T1000 (cell line): Measurements from ENCODE around the gene ELP5.

Source experiments
- DNase-seq: peaks from one replicate; lab custom pipeline; 2025; ENCODE audit warnings: mixed read lengths; lab: John Stamatoyannopoulos, UW

The ELP5 gene

GRCh38 chr17:7285679-7286078 is 33.7 kb downstream of the ELP5 start:
- no peak for DNase-seq

- no peak for DNase-seq
These were observed 37.4 kb downstream of the ELP5 start for GRCh38 chr17:7289256-7290032.

GRCh38 chr17:7290166-7290565 is 38.2 kb downstream of the ELP5 start:
- DNase-seq = no peak

- no peak for DNase-seq
These were observed 38.7 kb downstream of the ELP5 start for GRCh38 chr17:7290685-7291084.

GRCh38 chr17:7292194-7292593 is 40.2 kb downstream of the ELP5 start:
- DNase-seq = no peak

GRCh38 chr17:7292729-7293128 is 40.7 kb downstream of the ELP5 start:
- DNase-seq = no peak

GRCh38 chr17:7293159-7293558 is 41.1 kb downstream of the ELP5 start:
- no peak for DNase-seq

- DNase-seq = no peak
These were observed 42.0 kb downstream of the ELP5 start for GRCh38 chr17:7293816-7294613.

GRCh38 chr17:7294614-7295153 is 42.7 kb downstream of the ELP5 start, which contains the start of gene YBX2:
YBX2 (minus strand) TSS chr17:7294639; CDS start chr17:7294500, 139 bp downstream.
- peak; percentile 34 for DNase-seq

GRCh38 chr17:7295230-7296180 is 43.5 kb downstream of the ELP5 start:
- no peak for DNase-seq

- peak; percentile 81 for DNase-seq
These were observed 44.3 kb downstream of the ELP5 start for GRCh38 chr17:7296189-7296861.

- no peak for DNase-seq
These were observed 52.2 kb downstream of the ELP5 start for GRCh38 chr17:7304179-7304578.

GRCh38 chr17:7306911-7307685 is 55.1 kb downstream of the ELP5 start, which contains the start of gene EIF5A:
EIF5A (plus strand) TSS chr17:7307628; CDS start chr17:7309636, 2,008 bp downstream.
- peak; percentile 99 for DNase-seq

- no peak for DNase-seq
These were observed 55.9 kb downstream of the ELP5 start for GRCh38 chr17:7307686-7308624.

GRCh38 chr17:7308625-7309433 is 56.8 kb downstream of the ELP5 start:
- peak; percentile 49 for DNase-seq
